NCI-H1436 treated with DMSO at 0.1 percent for 48 hours (cell line): ENCODE measurements around the gene UPB1.
A peak's percentile ranks its signal among the peaks of the same experiment; 100 is the strongest.
"Not testable (repeated sequence)": the region's sequence is repeated elsewhere in the genome, so short reads cannot be mapped to it uniquely, and the experiment has no call there.

Experiments
- DNase-seq: peaks from one replicate; lab custom pipeline; 2025; lab: John Stamatoyannopoulos, UW

Gene UPB1

DNA sequence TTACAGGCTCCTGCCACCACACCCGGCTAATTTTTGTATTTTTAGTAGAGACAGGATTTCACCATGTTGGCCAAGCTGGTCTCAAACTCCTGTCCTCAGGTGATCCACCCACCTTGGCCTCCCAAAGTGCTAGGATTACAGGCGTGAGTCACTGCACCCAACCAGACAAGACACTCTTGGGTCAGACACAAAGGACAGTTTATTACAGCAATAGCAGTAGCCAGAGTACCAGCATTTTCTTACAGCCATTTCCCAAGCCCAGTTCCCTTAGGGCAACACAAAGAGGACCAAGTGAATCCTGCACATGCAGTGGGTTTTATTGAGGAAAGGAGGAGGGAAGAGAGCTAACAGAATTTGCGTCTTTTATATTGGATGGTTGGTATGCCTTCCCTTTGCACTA, 35.8 kb downstream of the UPB1 start:
- DNase-seq = not testable (repeated sequence)

DNA sequence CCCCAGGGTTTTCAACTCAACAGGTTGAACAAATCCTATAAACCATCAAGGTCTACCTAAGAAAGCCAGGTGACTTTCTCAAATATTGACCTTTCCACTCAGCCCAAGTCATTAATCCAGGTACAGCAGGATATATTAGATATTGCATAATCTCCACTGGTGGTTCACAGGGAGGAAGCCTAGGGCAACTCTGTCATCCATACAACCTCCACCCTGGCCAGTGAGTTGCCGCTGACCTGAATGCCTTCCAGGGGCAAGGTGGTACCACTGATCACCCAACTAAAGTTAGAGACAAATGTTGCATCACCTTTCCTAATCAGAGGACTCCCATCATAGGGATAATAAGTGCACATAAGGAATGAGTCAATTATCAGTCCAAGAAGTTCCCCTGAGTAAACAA, 36.9 kb downstream of the UPB1 start:
- DNase-seq = no peak

DNA sequence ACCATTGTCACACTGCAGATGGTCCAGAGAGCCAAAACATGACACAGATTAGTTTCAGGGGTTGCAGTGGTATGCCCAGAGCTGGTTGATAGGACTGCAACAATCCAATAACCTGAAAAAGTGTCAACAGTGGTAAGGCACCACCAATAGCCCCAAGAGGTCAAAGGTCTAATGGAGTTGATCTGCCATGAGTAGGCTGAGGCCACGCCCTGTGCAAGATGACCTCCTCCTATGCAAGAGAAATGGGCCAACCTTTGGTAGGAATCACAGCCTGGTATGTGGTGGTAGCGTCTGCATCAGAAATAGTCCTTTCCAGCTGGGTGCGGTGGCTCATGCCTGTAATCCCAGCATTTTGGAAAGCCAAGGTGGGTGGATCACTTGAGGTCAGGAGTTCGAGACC, 40.2 kb downstream of the UPB1 start:
- no peak for DNase-seq

DNA sequence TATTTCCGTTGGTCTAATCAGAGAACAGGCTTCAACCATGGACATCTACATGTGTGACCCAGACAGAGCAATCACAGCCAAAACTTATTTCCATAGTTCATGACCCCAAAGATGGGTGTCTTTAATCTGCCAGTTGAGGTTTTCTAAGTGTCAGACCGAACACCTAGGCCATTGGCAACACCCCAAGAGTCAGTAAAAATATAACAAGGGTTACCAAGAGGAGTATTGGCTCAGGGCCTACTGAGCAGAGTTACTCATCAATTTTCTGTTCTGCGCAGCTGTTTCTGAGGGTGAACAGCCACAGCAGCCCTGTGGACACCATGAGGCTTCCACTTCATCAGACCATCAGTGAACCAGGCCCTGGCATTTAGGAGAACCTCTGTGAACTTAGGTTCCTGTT, 41.0 kb downstream of the UPB1 start:
- DNase-seq = no peak

DNA sequence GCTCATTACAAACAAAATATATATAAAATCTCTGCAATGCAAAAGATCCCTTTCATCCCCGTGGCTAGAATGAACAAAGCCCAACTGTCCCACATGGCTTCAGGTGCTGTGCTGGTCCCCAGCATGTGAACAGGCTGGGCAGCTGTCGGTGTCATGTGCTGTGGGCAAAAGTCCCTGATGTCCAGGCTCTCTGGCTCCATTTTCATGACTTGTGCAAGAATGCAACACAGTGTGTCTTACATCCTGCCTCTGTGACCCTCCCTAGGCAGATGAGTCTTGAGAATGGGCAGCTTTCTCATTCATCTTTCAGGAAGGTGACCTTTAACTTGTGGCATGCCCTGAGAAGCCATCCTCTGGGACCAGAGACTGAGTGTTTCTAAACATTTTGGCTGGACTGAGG, 45.3 kb downstream of the UPB1 start:
- no peak for DNase-seq

DNA sequence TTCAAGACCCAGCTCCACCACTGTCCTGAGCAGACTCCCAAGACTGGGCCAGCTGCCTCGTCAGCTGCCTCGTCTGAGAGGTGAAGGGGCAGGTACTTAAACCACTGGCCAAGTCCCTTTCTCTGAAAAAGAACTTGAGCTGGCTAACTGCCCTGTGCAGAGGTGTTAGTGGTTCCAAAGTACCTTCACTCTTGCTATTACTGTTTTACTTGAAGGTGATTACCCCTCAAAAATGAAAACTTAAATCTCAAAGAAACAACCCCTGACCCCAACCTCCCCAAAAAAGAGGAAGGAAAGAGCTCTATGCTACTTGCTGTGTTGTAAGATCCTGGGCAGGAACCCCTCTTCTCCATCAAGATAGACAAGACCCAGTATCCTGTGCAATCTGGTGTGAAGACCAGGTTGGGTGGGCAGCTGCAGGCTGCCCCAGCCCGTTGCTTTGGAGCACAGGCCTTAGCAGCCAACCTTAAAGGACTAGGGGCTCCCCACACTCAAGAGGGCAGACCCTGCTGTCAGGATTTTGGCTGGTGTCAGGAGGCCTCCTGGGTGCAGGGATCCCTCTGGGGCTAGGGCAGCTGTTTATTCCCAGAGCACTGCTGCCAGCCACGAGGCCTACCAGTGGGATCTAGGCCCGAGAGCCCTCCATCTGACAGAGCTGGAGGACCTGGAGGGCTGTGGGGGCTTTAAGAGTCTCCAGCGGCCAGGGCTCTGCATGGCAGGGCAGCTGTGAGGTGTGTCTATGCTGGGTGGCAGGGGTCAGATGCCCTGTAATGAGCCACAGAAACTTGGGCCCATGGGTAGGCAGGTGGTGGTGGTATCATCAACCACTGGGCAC, 46.8 kb downstream of the UPB1 start:
- DNase-seq = no peak

DNA sequence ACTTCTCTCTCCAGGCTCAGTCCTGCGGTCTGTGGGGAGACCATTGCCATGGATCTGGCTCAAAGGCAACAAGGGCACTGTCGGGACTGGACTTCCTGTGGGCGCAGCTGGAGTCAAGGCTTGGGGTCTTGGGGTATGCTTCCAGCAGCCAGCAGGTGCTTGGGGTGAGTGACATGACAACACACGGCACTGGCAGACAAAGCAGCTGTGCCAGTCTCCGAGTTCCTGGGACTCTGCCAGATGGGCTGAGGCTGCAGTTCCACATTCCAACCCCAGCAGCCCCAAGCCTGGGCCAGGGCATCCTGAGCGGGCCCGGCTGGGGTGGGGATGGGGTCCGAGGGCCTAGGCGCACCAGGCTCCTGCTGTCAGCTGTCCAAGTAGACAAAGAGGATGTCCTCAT, 47.5 kb downstream of the UPB1 start:
- DNase-seq = no peak

DNA sequence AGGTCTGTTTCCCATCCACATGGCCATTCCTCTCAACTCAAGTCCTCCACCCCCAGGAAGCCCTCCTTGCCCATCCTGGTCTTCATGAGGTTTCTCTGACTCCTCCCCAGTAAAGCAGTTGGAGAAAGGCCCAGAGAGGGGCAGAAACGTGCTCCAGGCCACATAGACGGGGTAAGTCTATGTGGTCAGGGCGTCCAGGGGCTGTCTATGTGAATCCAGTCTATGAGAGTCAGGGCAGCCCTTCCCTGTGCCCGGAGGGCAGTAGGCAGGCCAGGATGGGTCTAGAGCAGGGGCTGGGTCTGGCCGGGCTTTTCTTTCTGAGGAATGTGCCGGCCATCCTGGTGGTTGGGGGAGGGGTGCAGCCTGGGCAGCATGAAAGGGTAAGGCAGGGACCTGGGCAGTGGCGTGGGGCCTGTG, 48.1 kb downstream of the UPB1 start:
- DNase-seq = no peak

DNA sequence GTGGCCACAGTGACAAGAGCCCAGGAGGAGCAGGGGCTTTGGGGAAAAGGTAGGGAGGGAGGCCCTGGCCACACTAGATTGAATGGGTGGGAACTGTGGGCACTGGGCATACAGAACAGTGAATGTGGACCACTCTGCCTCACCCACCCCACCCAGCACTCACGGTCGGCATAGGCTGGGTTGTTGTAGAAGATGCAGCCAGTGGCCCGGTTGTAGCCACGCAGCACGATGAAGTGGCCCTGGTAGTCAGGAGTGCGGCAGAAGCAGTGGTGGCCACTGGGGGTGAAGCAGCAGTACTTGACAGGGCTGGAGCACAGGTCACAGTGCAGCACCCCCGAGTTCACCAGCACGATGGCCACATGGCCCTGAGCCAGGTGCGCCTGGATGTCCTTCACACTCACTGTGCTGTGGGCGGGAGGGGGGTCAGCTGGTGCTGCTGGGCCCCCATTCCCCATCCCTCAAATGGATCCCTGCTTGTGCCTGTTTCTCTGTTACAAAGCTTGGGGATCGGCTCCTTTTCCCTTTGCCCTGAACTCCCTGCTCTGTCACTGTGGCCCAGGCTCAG, 48.6 kb downstream of the UPB1 start:
- DNase-seq = no peak

DNA sequence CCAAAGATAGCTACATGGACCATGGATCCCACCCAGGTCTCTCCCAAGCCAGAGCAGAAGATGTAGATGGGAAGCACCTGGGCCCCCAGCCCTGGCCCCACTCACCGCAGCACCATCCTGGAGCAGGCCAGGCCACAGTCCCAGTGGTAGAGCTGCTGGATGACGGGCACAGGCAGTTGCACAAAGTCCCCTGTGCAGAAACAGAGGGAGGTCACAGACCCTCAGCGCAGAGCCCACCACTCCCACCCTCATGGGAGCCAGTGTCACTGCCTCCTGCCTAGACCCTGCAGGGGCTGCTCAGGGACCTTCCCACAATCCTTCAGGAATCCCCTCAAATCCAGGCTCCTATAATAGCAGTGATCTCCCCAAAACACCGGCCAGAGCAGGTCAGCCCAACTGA, 53.7 kb downstream of the UPB1 start:
- no peak for DNase-seq

DNA sequence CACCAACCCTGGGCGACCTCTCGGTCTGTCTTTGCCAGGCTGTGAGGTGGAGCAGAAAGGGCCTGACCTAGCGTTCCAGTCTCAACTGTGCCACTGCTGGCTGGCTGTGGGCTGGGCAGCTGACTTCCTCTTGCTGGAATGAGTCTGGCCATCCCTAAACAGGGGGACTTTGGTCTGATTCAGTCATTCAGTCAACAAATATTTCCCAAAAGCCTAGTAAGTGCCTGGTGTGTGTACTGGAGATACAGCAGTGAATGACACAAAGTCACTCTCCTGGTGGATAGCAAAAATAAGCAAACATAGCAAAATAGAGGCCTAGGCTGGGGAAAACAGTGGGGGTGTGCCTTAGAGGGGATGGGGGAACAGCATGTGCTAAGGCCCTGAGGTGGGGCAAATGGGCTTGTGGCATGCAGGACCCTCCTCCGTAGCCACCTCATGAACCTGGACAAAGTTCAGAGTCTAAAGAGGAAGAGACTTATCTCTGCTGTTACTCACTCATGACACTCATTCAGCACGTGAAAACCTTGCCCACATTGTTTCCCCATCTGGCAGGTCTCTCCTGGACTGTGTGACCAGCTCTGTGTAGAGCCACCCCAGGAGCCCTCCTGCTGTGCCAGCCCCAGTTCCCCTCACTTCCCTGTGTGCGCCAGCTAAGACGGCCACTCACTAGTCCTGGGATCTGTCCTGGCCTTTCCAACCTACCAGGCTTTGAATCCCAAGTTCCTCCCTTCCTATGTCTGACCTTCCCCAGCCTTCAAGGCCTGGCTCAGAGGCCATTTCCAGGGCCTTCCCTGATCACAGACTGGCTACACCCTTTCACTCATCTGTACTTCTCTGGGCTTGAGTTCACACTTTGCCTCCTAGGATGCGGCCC, 55.1 kb downstream of the UPB1 start:
- DNase-seq = no peak

DNA sequence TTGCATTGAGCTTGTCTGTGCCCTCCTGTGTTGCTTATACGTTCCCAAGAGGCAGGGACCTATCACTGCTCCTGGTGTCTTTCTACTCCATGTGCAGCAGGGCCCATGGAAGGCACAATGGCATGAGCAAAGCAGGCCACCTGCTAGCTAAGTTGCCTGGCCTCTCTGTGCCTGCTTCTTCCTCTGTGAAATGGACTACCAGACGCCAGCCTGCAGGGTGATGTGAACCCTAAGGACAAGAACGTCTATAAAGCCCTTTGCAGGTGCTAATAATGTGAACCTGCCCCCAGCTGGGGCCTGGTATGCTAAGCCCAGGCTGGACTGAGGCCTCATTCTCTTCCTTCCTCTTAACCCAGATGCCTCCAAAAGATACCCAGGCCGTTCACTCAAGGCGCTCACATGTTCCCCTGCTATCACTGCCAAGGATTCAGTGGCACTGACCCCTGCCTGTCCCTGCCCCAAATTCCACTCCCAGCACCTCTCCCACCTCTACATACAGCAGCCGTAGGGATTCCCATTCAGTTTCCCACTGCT, 55.8 kb downstream of the UPB1 start:
- DNase-seq = no peak

DNA sequence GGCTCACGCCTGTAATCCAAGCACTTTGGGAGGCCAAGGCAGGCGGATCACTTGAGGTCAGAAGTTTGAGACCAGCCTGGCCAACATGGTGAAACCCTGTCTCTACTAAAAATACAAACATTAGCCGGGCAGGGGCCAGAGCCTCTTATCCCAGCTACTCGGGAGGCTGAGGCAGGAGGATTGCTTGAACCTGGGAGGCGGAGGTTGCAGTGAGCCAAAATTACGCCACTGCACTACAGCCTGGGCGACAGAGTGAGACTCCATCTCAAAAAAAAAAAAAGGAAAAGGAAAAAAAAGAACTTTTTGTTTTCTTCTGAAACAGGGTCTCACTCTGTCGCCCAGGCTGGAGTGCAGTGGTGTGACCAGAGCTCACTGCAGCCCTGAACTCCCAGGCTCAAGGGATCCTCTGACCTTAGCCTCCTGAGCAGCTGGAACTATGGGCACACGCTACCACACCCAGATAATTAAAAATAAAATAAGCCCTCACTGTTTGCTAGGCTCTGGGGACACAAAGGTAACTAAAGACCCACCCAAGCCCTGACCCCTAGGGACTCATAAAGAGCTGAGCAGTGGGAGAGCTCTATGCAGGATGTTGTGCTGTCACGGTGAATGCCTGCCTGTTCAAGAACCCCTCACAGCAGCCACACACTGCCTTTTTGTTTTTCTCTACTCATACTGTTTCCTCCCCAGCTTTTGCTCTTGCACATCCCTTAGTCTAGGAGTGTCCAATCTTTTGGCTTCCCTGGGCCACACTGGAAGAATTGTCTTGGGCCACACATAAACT, 57.6 kb downstream of the UPB1 start:
- DNase-seq = peak; percentile 74

DNA sequence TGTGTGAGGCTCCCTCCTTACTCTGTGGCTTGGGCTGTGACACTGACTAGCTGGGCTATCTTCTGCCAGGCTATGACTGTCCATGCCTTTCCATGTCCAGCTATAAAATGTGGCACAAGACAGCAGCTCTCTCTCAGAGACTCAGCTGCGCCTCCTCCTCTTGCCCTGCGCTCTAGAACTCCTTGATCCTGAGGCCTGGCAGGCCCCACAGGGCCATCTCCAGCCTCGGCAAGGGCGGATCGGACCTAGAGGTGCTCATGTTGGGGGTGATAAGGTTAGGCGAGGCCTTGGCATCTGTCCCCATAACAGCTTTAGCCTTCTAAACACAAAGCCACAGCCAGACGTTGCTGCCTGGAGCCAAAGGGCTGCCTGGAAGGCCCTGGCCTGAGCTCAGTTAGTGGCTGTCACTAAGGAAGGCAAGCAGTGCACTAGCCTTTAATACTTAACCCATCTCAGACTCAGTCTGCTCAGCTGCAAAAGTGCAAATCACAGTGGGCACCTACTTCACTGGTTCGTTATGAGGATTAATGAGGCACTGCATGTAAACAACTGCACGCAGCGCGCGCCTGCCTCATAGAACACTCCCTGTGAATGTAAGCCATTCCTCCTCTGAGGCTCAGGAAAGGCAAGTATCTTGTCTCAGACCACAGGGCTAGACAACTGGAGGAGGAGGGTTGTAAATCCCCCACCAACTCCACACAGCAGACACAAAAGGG, 58.6 kb downstream of the UPB1 start:
- no peak for DNase-seq

DNA sequence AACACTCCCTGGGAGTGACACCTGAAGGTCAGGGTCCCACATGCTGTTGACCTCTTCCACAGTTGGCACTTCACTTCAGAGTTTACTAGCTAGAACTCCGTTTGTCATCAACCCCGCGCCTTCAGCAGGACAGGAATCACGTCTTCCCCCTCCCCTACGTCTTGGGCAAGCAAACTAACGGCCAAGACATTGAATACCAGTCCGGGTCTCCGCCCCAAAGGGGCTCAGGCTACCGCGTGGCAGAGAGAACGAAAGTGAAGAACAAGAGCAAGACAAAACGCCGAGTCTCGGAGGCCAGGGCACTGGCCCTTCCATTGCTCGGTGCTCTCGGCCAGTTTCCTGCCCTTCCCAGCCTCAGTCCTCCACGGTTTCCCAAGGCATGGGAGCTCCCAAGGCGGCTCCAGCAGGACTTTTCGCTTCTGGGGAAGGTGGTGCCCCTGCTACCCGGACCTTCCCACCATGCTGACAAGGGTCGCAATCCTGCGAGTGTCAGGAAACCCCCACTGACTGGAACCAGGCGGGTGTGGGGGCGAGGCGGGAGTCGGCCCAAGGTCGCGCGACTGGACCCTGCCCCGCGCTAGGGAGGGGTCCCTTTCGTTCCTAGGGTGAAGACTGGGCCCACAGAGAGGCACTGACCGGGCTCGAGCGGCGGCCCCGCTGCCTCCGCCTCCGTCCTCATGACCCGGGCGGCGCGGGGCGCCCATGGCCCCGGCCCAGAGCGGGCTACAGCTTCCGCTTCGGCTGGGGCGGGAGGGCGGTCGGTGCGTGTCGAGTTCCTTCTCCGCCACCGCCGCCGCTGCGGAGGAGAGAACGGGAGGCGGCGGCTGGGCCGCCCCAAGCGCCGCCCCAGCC, 59.4 kb downstream of the UPB1 start, which contains the start of gene GUCD1:
Gene GUCD1, minus strand, starts transcription at position 826 of the 852 bp plus-strand sequence. Its CDS starts 147 bp downstream, at position 679.
- no peak for DNase-seq

DNA sequence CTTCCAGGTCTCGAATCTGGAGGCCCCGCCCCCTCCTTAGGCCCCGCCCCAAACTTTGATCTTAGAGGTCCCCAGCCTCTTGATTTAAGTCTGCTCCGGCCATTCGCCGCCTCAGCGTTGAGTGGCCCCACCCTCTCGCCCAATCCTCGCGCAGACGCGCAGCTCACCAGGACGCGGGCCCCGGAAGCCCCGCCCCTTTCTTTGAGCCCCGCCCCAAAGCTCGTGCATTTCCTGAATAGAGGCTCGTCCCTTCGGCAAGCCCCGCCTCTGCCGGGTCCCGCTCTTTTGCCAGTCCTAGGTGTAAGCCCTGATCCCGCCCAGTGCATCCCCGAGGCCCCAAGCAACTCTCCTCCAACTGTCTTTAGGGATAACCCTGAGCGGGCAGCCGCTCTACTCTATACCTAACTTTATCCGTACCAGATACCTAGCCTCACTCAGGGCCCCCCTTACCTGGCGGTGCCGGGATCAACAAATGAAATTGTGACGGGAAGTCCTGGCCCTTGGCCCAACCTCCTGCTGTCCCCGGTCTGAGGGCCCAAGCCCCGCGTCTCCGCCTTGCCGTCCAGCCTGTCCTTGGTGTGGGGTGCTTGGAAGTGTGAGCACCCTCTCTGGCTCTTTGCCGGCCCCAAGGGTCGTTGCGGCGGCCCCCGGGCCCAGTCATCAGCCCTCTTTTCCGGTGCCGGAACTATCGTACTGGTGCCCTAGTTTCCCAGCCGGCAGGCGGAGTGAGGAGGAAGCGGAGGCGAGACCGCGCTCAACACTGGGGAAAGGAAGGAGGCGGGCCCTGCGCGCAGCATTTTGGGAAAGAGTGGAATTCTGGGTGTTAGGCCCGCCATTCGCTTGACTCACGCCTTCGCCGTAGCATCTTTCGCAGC, 60.3 kb downstream of the UPB1 start, which contains the start of gene SNRPD3:
Gene SNRPD3, plus strand, starts transcription at position 835 of the 875 bp plus-strand sequence. CDS start 1,676 bp downstream, outside the sequence.
- peak; percentile 90 for DNase-seq

DNA sequence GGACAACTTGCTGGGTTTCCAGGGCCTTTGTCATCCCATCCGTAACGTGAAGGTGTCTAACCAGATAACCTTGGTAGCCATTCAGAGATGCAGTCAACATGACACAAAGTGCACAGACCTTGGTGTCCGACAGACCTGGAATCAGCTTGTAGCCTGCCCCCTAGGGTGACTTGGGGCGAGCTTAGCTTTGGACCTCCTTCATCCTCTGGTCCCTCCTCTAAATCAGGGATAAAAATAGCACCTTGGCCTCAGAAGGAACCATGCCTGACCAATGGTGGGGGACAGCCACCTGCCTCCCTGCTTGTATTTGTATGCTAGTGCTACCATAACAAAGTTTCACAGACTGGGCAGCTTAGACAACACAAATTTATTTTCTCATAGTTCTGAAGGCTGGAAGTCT, 64.3 kb downstream of the UPB1 start:
- DNase-seq = no peak

DNA sequence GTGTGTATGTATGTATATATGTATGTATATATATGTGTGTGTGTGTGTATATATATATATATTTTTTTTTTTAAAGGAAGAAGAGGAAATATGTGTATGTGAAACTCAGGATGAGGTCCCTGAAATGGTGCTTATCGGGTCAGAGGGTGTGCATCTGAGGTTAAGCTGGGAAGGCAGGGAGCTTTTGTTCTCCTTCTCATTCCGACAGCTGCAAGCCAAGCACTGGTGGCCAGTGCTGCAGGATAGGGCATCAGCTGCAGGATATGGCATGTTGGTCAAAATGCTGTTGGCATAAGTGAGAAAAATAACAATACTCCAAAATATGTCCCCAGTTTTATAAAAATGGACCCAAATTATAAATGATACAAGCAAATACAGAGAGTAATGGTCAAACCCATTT, 68.1 kb downstream of the UPB1 start:
- DNase-seq = no peak
